ENCODE results near the gene AKAP13. TPM values are rescaled to one million over a fixed set of nuclear protein-coding genes. Genes with fewer than 3 reads are reported as not detected.

The AKAP13 gene
- polyA plus RNA-seq, 1 experiment = 15.5 TPM

DNA sequence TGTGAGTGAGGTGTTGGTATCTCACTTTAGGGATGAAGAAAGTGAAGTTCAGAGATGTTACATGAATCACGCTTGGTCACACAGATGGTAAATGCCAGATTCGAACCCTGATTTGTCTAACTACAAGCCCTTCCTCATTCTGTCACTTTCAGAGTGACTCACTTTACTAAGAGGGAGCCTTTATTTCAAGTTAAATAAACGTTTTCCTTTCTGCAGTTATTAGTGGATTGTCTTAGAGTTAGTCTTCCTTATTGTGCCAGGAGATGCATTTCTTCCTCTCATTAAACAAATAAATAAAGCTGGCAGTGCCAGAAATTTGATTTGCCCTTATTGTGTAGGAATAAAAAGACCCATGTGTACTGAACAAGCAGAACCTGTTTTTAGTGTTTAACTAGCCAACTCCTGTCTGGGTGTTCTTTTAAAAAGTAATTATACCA is 162.5 kb downstream of the AKAP13 start:
- TF ChIP-seq, protein P1, sequence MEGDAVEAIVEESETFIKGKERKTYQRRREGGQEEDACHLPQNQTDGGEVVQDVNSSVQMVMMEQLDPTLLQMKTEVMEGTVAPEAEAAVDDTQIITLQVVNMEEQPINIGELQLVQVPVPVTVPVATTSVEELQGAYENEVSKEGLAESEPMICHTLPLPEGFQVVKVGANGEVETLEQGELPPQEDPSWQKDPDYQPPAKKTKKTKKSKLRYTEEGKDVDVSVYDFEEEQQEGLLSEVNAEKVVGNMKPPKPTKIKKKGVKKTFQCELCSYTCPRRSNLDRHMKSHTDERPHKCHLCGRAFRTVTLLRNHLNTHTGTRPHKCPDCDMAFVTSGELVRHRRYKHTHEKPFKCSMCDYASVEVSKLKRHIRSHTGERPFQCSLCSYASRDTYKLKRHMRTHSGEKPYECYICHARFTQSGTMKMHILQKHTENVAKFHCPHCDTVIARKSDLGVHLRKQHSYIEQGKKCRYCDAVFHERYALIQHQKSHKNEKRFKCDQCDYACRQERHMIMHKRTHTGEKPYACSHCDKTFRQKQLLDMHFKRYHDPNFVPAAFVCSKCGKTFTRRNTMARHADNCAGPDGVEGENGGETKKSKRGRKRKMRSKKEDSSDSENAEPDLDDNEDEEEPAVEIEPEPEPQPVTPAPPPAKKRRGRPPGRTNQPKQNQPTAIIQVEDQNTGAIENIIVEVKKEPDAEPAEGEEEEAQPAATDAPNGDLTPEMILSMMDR (IDR thresholded peaks at IDR 0.05; ENCODE audit: low read depth, low read length) = no peak
- Histone ChIP-seq H3K27me3 (ENCODE audit: control insufficient read depth, insufficient read depth, low read length) (no peaks in the 10 kb centered on the region), H3K9me3 (ENCODE audit: control insufficient read depth, insufficient read depth, low read length) (no peaks in the 10 kb centered on the region), H3K27ac (ENCODE audit: low read depth, low read length) (no peak overlapping the region), H3K4me3 (ENCODE audit: low read depth, low read length) (no peak overlapping the region)
- CTCF ChIA-PET = interaction anchor here (0.8 to 1.5 kb wide), 3 partner anchors 9 to 247 kb away, joined by 3 read pairs; no protein-coding TSS in a partner anchor
- POLR2A ChIA-PET = no interaction called here
- no peak for DNase-seq (ENCODE audit: low read depth, low spot score)

DNA sequence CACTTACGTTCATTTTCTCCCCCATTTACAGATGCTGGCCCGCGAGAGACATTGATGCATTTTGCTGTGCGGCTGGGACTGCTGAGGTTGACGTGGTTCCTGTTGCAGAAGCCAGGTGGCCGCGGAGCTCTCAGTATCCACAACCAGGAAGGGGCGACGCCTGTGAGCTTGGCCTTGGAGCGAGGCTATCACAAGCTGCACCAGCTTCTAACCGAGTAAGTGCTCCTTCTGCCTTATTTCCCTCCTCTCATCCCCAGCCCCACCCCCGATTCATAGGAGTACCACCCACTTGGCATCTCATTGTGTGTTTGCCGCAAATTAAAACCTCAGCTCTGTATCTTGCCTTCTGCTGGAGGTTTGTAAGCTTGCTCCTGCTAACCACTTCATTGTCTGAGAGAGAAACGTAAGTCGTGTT is 163.3 kb downstream of the AKAP13 start:
- H3K9me3 ChIP-seq (ENCODE audit: control insufficient read depth, insufficient read depth, low read length) = no peaks in the 10 kb centered on the region
- TF ChIP-seq, protein P1 (IDR thresholded peaks at IDR 0.05; ENCODE audit: low read depth, low read length) = no peak
- H3K4me3 ChIP-seq (ENCODE audit: low read depth, low read length) = no peak overlapping the region
- H3K27ac ChIP-seq (ENCODE audit: low read depth, low read length) = no peak overlapping the region
- H3K27me3 ChIP-seq (ENCODE audit: control insufficient read depth, insufficient read depth, low read length) = no peaks in the 10 kb centered on the region
- ChIA-PET POLR2A (no interaction called here), CTCF (interaction anchor here (0.8 to 1.5 kb wide), 2 partner anchors 10 to 11 kb away, joined by 3 read pairs; no protein-coding TSS in a partner anchor)
- no peak for DNase-seq (ENCODE audit: low read depth, low spot score)

DNA sequence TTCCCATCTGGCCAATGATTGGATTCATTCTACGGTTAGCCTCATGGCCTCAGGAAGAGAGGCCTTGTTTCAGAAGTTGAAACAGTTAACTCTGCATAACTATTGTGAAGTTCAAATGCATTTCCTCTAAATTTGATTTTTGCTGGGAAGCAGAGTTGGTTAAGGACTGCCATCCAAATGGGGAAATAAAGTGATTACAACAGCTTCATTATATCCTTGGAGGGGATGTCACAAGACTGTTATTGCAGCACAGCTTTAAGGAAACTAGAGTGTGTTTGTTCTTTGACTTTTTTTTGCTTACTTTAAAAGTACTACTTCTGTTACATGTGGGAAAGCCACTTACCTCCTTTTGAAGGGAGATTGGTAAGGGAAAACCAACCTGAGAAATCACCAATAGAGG is 164.8 kb downstream of the AKAP13 start:
- H3K9me3 ChIP-seq (ENCODE audit: control insufficient read depth, insufficient read depth, low read length) = no peaks in the 10 kb centered on the region
- ChIA-PET CTCF (interaction anchor here (0.6 to 1.0 kb wide), 2 partner anchors 50 to 60 kb away, joined by 3 read pairs; no protein-coding TSS in a partner anchor), POLR2A (no interaction called here)
- TF ChIP-seq, protein P1 (IDR thresholded peaks at IDR 0.05; ENCODE audit: low read depth, low read length) = no peak
- no peak overlapping the region for H3K27ac ChIP-seq (ENCODE audit: low read depth, low read length)
- DNase-seq (ENCODE audit: low read depth, low spot score) = no peak
- H3K4me3 ChIP-seq (ENCODE audit: low read depth, low read length) = no peak overlapping the region
- no peaks in the 10 kb centered on the region for H3K27me3 ChIP-seq (ENCODE audit: control insufficient read depth, insufficient read depth, low read length)

DNA sequence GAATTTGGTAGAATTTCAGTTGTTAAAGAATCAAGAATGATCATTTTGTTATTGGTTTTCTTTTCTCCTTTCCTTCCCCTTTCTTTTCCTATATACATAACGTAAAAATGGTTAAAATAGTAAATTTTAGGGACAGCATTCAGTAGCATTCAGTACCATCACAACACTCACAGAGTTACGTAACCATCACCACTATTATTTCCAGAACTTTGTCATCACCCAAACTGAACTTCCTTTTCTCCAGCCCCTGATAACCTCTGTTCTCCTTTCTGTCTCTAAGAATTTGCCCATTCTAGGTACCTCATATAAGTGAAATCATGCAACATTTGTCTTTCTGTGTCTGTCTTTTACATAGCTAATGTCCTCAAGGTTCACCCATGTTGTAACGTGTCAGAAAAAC is 165.3 kb downstream of the AKAP13 start:
- TF ChIP-seq, protein P1 (IDR thresholded peaks at IDR 0.05; ENCODE audit: low read depth, low read length) = no peak
- H3K9me3 ChIP-seq (ENCODE audit: control insufficient read depth, insufficient read depth, low read length) = no peaks in the 10 kb centered on the region
- DNase-seq (ENCODE audit: low read depth, low spot score) = no peak
- H3K27me3 ChIP-seq (ENCODE audit: control insufficient read depth, insufficient read depth, low read length) = no peaks in the 10 kb centered on the region
- POLR2A ChIA-PET = no interaction called here
- H3K4me3 ChIP-seq (ENCODE audit: low read depth, low read length) = no peak overlapping the region
- CTCF ChIA-PET = no interaction called here
- H3K27ac ChIP-seq (ENCODE audit: low read depth, low read length) = no peak overlapping the region

DNA sequence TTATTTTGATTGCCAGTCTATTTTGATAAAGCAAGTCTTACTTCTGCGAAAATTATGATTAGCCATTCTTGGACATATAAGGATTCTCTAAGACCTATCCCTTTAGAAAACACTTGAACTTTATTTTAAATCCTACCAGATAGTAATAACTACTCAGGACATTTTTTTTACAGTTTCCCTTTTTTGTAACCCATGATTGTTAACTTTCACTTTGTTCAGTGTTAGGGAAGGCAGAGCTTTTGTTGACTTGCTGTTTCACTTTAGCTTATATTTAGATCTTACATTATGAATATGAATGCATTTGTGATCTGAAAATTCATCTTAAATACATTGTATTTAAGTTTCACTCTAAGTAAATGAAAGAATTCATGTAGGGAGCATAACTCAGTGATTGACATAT is 167.0 kb downstream of the AKAP13 start:
- ChIA-PET CTCF (no interaction called here), POLR2A (no interaction called here)
- no peak overlapping the region for H3K27ac ChIP-seq (ENCODE audit: low read depth, low read length)
- no peak for DNase-seq (ENCODE audit: low read depth, low spot score)
- H3K4me3 ChIP-seq (ENCODE audit: low read depth, low read length) = no peak overlapping the region
- H3K9me3 ChIP-seq (ENCODE audit: control insufficient read depth, insufficient read depth, low read length) = no peaks in the 10 kb centered on the region
- TF ChIP-seq, protein P1 (IDR thresholded peaks at IDR 0.05; ENCODE audit: low read depth, low read length) = no peak
- H3K27me3 ChIP-seq (ENCODE audit: control insufficient read depth, insufficient read depth, low read length) = no peaks in the 10 kb centered on the region

Measured in AG04450 (cell line).